ENCODE results near the gene DLX5.

DLX5 gene

DNA sequence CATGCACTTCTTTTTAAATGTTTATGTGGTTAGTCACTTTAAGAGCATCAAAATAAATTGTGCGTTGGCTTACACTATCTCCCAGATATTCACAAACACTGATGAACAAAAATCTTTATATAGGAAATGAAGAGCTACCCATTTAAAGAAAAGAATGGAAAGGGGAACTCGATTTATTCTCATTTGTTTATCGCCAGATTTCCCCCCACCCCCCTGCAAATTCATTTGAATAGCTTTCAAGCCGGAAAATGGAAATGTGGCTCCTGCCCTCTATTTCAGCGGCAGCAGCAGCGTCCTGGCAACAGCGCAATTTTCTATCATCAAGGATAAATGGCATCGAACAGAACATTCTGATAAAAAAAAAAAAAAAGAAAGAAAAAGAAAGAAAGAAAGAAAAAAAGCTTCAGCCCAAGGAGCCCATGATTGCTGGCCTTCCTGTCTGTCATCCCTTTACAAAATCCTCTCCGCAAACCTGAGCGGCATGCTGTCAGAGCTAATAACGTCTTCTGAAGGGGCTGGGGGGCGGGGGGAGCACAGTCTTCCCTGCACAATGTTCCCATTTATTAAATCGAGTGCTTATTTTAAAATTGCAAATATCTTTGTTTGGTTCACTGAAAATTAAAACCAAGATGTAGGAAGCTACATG is 33.0 kb downstream of the DLX5 start:
- DNase-seq, result peak; percentile 15

DNA sequence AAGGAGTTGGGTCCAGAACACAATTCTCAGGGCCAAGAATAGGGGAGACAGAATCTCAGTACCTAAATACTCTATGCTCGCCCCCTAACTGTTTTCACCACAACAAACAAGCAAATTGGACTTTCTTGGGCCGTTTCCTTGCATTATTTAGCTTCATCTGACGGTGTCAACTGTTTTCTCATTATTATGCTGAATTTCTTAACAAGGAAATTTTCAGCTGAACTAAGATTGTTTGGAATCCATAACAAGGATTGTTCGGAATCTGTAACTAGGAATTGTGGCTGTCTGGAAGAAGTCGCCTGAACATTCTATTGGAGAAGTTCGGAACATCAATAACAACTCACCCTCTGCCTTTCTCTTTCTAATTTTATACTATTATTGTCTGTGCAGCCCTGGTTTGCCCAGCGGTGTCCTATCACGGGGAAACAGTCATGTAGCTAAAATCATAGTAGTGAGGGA is 34.7 kb downstream of the DLX5 start:
- peak; percentile 1 for DNase-seq

DNA sequence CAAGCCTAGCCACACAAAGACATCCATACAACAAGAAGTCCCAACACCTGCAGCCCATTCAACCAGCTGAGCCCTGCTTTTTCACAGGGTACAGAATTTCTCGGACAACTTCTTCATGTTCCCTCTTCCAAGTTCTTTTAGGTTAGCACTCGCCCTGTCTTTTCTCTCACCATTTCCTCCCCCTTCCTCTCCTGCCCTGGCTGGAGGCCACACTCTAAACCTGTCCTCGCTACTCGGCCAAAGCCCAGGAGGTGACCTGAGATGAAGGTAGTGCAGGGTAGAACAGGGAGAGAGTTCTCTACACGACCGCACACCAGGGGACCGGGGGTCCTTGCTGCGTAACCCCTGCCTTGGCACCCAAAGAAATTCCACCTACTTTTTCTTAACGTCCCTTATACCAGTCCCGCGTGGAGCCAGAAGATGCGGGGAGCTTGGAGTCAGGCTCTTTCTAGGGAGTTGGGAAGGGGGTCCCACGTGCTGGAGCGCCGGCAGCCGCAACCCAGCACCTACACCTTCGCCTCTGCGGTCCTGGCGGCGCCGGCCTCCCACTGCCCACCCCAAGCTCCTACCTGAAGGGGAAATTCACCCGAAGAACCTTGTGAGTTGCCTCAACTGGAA is 35.3 kb downstream of the DLX5 start:
- peak; percentile 22 for DNase-seq

DNA sequence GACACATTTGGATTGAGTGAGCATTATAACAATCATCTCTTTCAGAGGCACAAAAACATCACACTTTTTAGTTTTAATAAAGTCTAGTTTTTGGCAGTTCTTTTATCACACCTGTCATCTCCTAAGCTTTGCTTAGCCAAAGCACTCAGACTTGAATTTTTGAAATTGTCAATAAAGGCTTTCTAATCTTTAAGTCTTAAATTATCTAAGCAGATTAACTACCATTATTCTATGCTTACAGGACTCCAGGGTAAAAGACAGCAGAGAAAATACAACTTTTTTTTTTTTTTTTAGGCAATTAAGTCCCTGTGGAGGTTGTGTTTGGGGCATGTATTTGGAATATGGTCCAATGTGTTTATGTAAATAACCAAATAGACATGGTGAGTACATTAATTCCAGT is 36.9 kb downstream of the DLX5 start:
- no peak for DNase-seq

DNA sequence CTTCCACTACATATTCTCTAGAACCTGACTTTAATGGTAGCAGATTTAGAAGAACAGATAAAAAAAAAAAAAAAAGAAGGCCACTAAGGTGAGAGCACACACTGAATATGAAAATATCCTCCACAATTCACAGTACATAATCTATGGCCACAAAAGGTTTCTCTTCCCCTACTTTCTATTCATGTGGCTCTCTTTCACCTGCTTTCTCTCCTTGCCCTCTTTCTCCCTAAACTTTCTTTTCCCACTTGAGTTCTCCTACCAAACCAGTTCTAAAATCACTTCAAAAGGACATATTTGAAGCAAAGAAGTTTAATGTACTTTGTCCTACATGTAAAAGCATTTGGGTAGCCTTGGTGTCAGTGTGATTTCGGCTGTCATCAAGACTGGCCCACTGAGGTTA is 37.7 kb downstream of the DLX5 start:
- no peak for DNase-seq

DNA sequence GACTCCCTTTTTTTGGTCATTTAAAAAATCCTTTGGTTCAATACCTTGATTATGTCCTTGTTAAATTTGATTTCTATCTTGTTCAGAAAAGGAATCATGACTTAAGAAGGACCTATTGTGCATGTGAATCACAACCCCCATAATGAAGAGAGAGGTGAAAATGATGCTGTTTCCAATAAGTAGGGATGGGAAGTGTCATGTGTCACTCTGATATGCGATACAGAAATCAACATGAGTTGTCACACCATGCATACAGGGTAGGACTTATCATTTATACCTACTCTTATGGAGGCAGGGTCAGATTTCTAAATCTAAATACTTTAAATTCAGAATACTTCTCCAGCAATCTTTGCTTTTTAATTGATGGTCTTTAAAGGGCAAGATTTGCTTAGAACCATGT is 38.6 kb downstream of the DLX5 start:
- no peak for DNase-seq

DNA sequence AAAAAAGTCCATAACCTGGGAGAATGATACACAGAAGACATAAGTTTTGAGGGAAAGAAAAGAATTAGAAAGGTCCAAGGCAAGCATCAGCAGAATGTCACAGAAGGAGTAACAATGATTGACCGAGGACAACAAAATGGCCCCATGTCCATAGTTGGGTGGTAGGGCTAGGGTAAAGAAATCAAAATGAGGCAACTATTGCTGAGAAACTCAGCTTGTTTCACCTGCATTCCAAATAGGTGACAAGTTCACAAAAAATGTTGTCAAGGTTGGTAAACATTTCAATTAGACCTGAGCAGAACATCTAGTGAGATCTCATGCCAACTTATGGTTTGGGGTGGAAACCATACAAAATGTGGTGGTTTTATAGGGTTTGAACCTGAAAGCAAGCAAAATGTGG is 42.0 kb downstream of the DLX5 start:
- no peak for DNase-seq

DNA sequence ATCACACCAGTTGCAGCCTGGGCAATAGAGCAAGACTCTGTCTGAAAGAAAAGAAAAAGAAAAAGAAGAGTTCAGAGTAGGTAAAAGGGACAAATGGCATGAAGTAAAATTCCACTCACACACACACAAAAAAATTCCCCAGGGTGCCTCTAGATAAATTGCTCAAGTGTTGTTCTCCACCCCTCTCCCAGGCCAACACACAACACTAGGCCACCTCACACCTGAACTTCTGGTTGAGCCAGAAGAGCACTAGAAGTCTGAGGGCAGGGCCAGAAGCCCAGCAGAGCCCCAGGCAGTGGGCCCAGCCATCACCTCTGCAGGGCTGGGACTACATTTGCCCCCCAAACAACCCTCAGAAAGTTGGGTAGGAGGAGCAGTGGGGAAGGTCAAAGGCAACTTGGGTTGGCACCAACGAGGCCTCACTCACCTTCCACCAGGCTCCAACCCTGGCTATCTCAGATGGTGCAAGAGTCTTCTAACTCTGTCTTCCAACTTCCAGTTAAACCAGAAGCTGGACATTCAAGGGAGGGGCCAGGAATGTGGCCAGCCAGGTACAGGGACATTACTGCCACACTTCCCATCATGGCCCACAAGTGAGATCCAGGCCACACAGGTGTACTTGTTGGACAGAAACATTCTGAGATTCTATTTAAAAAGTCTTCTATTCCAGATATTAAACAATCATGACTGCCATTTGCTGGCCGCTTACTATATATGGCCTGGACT is 44.9 kb downstream of the DLX5 start:
- no peak for DNase-seq

DNA sequence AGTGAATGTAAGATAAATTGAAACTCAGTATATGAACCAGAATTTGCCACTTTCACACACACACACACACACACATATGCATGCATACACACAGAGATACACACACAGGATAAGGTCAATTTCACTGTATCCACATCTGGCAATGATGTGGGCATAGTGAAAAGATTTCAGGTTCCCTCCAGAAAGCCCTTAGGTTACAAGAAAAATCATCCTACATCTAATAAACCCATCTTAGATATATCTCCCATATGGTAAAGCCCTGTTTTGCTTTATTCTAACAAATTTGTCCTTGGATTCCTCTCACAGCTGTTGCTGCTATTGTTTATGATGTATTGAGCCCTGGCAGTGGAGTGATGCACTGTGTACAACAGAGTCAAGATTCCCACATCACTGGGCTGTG is 47.2 kb downstream of the DLX5 start:
- DNase-seq, result no peak

DNA sequence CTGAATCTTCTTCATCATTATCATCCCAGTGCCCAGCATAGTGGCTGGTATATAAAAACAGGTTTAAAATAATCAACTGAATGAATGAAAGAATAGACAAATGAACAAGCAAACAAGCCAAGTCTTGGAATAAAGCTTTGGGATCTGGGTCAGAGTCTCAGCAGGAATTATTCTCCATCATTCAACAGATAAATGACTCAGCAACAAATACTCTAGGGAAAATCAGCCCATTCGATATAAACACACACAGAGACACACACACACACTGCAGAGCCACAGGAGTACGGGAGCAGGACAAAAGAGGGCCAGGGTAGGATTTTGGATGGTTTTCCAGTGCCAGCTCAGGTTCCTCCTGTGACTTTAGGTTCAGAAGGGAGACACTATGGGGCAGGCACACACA is 48.5 kb downstream of the DLX5 start:
- no peak for DNase-seq

DNA sequence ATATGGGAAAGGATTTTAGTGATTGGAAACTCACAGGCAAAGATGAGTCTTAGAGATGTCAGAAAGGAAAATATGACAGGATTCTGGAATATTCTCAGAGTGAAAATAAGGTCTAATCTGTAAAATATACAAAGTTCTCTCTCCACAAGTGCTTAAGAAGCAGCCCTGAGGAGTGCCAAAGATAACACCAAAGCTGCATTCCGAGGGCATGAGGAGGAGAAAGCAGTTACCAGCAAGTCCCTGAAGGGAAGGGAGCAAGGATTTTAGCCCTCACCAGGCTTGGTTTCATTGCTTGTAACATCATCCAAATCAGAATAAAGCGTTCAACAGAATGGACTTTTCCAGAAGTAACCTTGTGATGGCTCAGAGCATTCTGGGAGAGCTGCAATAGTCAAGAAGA is 50.6 kb downstream of the DLX5 start:
- DNase-seq, result no peak

DNA sequence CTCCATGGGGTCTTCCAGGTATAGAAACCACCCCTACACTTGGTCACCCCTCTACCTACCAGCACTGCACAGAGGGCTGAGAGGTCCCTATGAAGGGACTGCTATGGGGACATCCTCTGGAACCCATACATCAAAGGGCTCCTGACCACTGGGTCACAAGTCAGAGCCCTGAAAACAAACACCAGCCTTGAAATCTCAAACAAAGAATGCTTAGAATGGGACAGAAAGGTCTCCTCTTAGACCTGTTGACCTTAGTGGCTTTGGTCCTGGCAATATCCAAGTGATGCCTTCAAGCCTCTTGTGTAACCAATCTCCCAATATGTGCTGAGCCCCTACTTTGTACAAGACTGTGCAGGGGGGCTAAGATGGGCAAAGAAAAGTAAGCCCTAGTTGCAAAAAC is 53.9 kb downstream of the DLX5 start:
- DNase-seq, result no peak
